Activated naive CD4-positive, alpha-beta T cell treated with anti-CD3 and anti-CD28 coated beads for 36 hours (primary cell): Measurements from ENCODE around the gene KLF6. TPM values are rescaled to one million over a fixed set of nuclear protein-coding genes. Genes with fewer than 3 reads are reported as not detected.

ENCODE experiments used
- CTCF ChIA-PET: fragments of 350-600 bp; sonication (Branson Sonifier 250); formaldehyde crosslinking; loops from one replicate; lab custom pipeline; 2021; ENCODE audit warnings: antibody characterized with exemption; lab: Charles Lee
- DNase-seq: peaks from one replicate; pipeline ENCODE4 v3.0.0-alpha.2; 2020
- H3K27ac Mint-ChIP-seq: one replicate; pipeline ENCODE4 v1.8.0; 2021; ENCODE audit warnings: mild to moderate bottlenecking, mixed read lengths
- H3K27me3 Mint-ChIP-seq: one replicate; pipeline ENCODE4 v1.8.0; 2021; ENCODE audit warnings: low read depth, mixed read lengths
- H3K36me3 Mint-ChIP-seq: one replicate; pipeline ENCODE4 v1.8.0; 2021; ENCODE audit warnings: low read depth, mixed read lengths
- H3K4me1 Mint-ChIP-seq: one replicate; pipeline ENCODE4 v1.8.0; 2021; ENCODE audit warnings: low read depth, mixed read lengths
- H3K4me3 Mint-ChIP-seq: one replicate; pipeline ENCODE4 v1.8.0; 2021; ENCODE audit warnings: mild to moderate bottlenecking, moderate library complexity, mixed read lengths
- H3K9me3 Mint-ChIP-seq: one replicate; pipeline ENCODE4 v1.8.0; 2021; ENCODE audit warnings: mixed read lengths
- intact Hi-C: fragments of 100-400 bp; cut with micrococcal nuclease; formaldehyde crosslinking; loops from one replicate; pipeline ENCODE4 v1.15.1; 2023
- total RNA-seq, 2 experiments: library from RNA; stranded (reverse); gene quantifications; one replicate each; pipeline ENCODE4 v1.2.3, GENCODE V29; 2021

The KLF6 gene
- total RNA-seq, 2 experiments from 2014 or later = 78.9 to 82.1 TPM

- Mint-ChIP-seq H3K9me3 (no peaks in the 10 kb centered on the region), H3K27ac (no peak overlapping the region), H3K27me3 (no peaks in the 10 kb centered on the region), H3K36me3 (no peaks in the 10 kb centered on the region), H3K4me3 (no peak overlapping the region), H3K4me1 (peaks cover 78% of the 10 kb centered on the region)
- intact Hi-C loops = loop anchor here (10.0 kb wide), 1 partner anchor 437 kb away; no protein-coding TSS in a partner anchor
- DNase-seq = no peak
- CTCF ChIA-PET = interaction anchor here (0.6 to 1.0 kb wide), 4 partner anchors 24 to 98 kb away, joined by 3 to 6 read pairs (median 3); no protein-coding TSS in a partner anchor
Measured at GRCh38 chr10:3807211-3807927, 22.4 kb upstream of the KLF6 start.

- DNase-seq = no peak
- CTCF ChIA-PET = no interaction called here
Measured at GRCh38 chr10:3806603-3807002, 21.6 kb upstream of the KLF6 start.

GRCh38 chr10:3805791-3806461, 20.9 kb upstream of the KLF6 start:
- H3K27ac Mint-ChIP-seq = no peak overlapping the region
- peak; percentile 45 for DNase-seq
- intact Hi-C loops = loop anchor here (1.0 to 10.0 kb wide), 10 partner anchors 23 to 845 kb away; no protein-coding TSS in a partner anchor
- H3K9me3 Mint-ChIP-seq = no peaks in the 10 kb centered on the region
- CTCF ChIA-PET = interaction anchor here (0.8 kb wide), 1 partner anchor 22 kb away, joined by 3 read pairs; no protein-coding TSS in a partner anchor
- H3K27me3 Mint-ChIP-seq = no peaks in the 10 kb centered on the region
- peaks cover 73% of the 10 kb centered on the region for H3K4me1 Mint-ChIP-seq
- no peaks in the 10 kb centered on the region for H3K36me3 Mint-ChIP-seq
- peak overlapping the region; percentile 10 for H3K4me3 Mint-ChIP-seq

More at GRCh38 chr10:3806603-3807002, 21.6 kb upstream of the KLF6 start:
- Mint-ChIP-seq H3K4me3 (no peak overlapping the region), H3K4me1 (peaks cover 74% of the 10 kb centered on the region), H3K36me3 (no peaks in the 10 kb centered on the region), H3K27me3 (no peaks in the 10 kb centered on the region), H3K27ac (no peak overlapping the region), H3K9me3 (no peaks in the 10 kb centered on the region)
- intact Hi-C loops = loop anchor here (10.0 kb wide), 1 partner anchor 438 kb away; no protein-coding TSS in a partner anchor

- H3K9me3 Mint-ChIP-seq = no peaks in the 10 kb centered on the region
- H3K27ac Mint-ChIP-seq = no peak overlapping the region
- DNase-seq = peak; percentile 78
- H3K4me1 Mint-ChIP-seq = peaks cover 73% of the 10 kb centered on the region
- intact Hi-C loops = loop anchor here (1.0 to 10.0 kb wide), 10 partner anchors 24 to 846 kb away; no protein-coding TSS in a partner anchor
- no peaks in the 10 kb centered on the region for H3K36me3 Mint-ChIP-seq
- no peaks in the 10 kb centered on the region for H3K27me3 Mint-ChIP-seq
- peak overlapping the region; percentile 35 for H3K4me3 Mint-ChIP-seq
- CTCF ChIA-PET = interaction anchor here (0.8 kb wide), 1 partner anchor 22 kb away, joined by 3 read pairs; no protein-coding TSS in a partner anchor
Measured at GRCh38 chr10:3805201-3805790, 20.3 kb upstream of the KLF6 start.

GRCh38 chr10:3803927-3804741, 19.1 kb upstream of the KLF6 start:
- Mint-ChIP-seq H3K27me3 (no peaks in the 10 kb centered on the region), H3K27ac (no peak overlapping the region), H3K9me3 (no peaks in the 10 kb centered on the region), H3K4me3 (peak overlapping the region; percentile 63), H3K4me1 (peaks cover 74% of the 10 kb centered on the region), H3K36me3 (no peaks in the 10 kb centered on the region)
- DNase-seq = peak; percentile 65
- intact Hi-C loops = loop anchor here (1.0 to 10.0 kb wide), 3 partner anchors 19 to 847 kb away; partner anchors contain the start of gene KLF6
- CTCF ChIA-PET = no interaction called here

GRCh38 chr10:3803295-3803926, 18.4 kb upstream of the KLF6 start:
- peak; percentile 66 for DNase-seq
- H3K27me3 Mint-ChIP-seq = no peaks in the 10 kb centered on the region
- no peak overlapping the region for H3K27ac Mint-ChIP-seq
- peak overlapping the region; percentile 17 for H3K4me3 Mint-ChIP-seq
- no peaks in the 10 kb centered on the region for H3K36me3 Mint-ChIP-seq
- H3K4me1 Mint-ChIP-seq = peaks cover 70% of the 10 kb centered on the region
- no peaks in the 10 kb centered on the region for H3K9me3 Mint-ChIP-seq
- intact Hi-C loops = loop anchor here (10.0 kb wide), 1 partner anchor 441 kb away; no protein-coding TSS in a partner anchor
- CTCF ChIA-PET = no interaction called here

DNA sequence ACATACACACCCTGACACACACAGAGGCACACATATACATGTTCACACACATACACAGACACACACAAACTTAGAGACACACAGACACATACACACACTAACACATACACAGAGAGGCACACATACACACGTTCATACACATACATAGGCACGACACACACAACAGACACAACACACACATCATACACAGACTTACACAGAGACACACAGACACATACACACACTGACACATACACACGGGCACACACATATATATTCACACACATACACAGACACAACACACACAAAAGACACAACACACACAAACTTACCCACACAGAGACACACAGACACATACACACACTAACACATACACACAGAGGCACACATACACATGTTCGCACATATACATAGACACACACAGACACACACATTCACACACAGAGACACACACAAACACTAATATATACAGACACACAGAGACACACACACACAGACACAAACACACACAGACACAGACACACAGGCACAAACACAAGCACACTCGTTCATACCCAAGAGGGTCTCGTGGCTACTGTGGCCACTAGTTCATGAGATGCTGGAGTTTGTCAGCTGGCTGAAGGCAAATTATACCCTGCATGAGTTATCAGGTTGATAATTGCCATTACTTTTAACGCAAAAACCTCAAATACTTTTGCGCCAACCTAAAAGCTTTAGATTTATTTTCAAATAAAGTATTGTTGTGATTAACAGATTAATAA, 17.7 kb upstream of the KLF6 start:
- CTCF ChIA-PET = no interaction called here
- Mint-ChIP-seq H3K9me3 (no peaks in the 10 kb centered on the region), H3K4me3 (no peak overlapping the region), H3K36me3 (no peaks in the 10 kb centered on the region), H3K27ac (no peak overlapping the region), H3K27me3 (no peaks in the 10 kb centered on the region), H3K4me1 (peaks cover 73% of the 10 kb centered on the region)
- intact Hi-C loops = loop anchor here (10.0 kb wide), 1 partner anchor 442 kb away; no protein-coding TSS in a partner anchor
- DNase-seq = no peak

DNA sequence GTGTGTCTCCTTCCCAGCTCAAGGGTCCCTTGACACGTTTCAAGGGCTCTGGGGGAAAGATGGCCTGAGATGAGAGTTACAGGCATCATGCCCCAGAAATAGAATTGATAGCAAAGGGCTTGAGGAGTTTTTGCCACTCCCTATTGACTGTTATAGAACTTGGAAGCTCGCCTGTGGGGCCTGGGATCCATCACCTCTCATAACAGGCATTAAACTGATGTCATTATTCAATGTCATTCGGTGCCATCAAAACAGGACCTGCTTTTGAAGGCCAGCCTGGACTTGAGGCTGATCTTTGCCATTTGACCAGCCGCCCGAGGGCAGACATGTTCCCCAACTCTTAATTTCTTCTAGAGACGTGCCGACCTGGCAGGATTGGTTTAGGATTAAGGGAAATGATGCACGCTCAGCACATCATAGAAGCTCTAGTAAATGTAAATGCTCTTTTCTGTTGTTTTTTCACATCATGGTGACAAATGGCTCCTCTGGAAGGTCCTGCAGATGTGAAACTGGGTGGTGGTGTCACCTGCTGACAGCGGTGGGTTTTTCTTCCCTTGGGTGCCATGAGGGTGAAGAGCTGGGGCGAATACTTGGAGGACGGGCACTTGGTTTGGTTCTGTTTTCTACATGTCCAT, 16.7 kb upstream of the KLF6 start:
- Mint-ChIP-seq H3K9me3 (peaks cover under 1% of the 10 kb centered on the region), H3K36me3 (no peaks in the 10 kb centered on the region), H3K4me1 (peaks cover 65% of the 10 kb centered on the region), H3K4me3 (no peak overlapping the region), H3K27ac (no peak overlapping the region), H3K27me3 (no peaks in the 10 kb centered on the region)
- CTCF ChIA-PET = no interaction called here
- no peak for DNase-seq
- intact Hi-C loops = loop anchor here (10.0 kb wide), 1 partner anchor 443 kb away; no protein-coding TSS in a partner anchor

DNA sequence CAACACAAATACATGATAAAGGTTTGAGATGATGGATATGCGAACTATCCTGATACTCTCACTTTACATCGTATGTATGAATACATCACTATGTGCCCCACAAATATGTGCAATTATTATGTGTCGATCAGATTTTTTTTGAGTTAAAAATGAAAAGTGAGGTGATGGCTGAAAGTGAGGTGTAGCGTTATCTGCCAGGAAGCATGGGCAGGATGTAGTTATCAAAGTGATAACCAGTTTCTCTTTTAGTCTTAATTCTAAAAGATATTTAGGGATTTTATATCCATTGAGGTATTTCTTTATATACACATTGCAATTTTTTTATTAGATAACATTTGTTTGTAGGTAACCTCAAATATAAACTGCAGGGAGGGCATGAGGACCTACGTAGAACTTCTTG, 15.6 kb upstream of the KLF6 start:
- DNase-seq = no peak
- intact Hi-C loops = loop anchor here (10.0 kb wide), 1 partner anchor 444 kb away; no protein-coding TSS in a partner anchor
- H3K27me3 Mint-ChIP-seq = no peaks in the 10 kb centered on the region
- no peak overlapping the region for H3K27ac Mint-ChIP-seq
- CTCF ChIA-PET = interaction anchor here (1.2 kb wide), 1 partner anchor 10 kb away, joined by 3 read pairs; no protein-coding TSS in a partner anchor
- H3K4me1 Mint-ChIP-seq = peaks cover 54% of the 10 kb centered on the region
- H3K36me3 Mint-ChIP-seq = no peaks in the 10 kb centered on the region
- no peak overlapping the region for H3K4me3 Mint-ChIP-seq
- peaks cover 6% of the 10 kb centered on the region for H3K9me3 Mint-ChIP-seq

DNA sequence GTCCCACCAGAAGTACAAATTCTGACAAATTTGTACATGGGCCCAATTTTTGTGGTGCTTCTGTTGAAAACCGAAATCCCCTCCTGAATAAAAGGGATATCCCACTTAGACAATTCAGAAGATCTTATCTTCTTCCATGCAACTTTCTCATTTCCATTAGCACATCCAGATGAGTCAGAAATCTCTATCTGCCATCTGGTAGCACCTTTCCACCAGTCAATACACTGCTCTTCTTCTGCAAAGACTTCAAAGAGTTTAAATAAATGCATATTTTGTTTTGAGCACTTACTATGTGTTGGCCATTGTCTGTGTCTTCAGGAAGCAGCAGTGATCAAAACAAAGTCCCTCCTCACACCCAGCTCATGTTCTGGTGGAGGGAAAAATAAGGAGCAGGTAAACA, 12.7 kb upstream of the KLF6 start:
- no peaks in the 10 kb centered on the region for H3K27me3 Mint-ChIP-seq
- no peak for DNase-seq
- peaks cover 3% of the 10 kb centered on the region for H3K36me3 Mint-ChIP-seq
- H3K27ac Mint-ChIP-seq = no peak overlapping the region
- peaks cover 9% of the 10 kb centered on the region for H3K9me3 Mint-ChIP-seq
- CTCF ChIA-PET = no interaction called here
- no peak overlapping the region for H3K4me3 Mint-ChIP-seq
- intact Hi-C loops = no loop called here
- H3K4me1 Mint-ChIP-seq = peaks cover 39% of the 10 kb centered on the region
